Transverse colon (tissue), 4 donors: Measurements from ENCODE around the gene APOC3. TPM values are rescaled to one million over a fixed set of nuclear protein-coding genes. Genes with fewer than 3 reads are reported as not detected.
"Not testable (repeated sequence)": the region's sequence is repeated elsewhere in the genome, so short reads cannot be mapped to it uniquely, and the experiment has no call there.

Experiments
- DNase-seq: peaks from one replicate; pipeline ENCODE4 v3.0.0-alpha.2; 2019
- H3K27ac ChIP-seq, 4 donors: fragments of 200-600 bp; sonication (generic); 2 replicates each; pipeline ENCODE4 v1.5.1; 2016 to 2018; ENCODE audit warnings: inconsistent platforms in 4 of 4
- H3K27me3 ChIP-seq: fragments of 200-600 bp; sonication (generic); 2 replicates; pipeline ENCODE4 v1.5.1; 2017; ENCODE audit warnings: inconsistent platforms
- H3K36me3 ChIP-seq, 4 donors: fragments of 200-600 bp; sonication (generic); 2 replicates each; pipeline ENCODE4 v1.5.1; 2017 to 2019; ENCODE audit warnings: inconsistent platforms in 4 of 4
- H3K4me1 ChIP-seq, 4 donors: fragments of 200-600 bp; sonication (generic); 2 replicates each; pipeline ENCODE4 v1.5.1; 2017 to 2020; ENCODE audit warnings: inconsistent platforms in 4 of 4
- H3K4me3 ChIP-seq, 4 donors: fragments of 200-600 bp; sonication (generic); 1 replicate in 1 of 4; 2 replicates in 3 of 4; pipeline versions ENCODE4 v1.5.1 to v1.6.1; 2017 to 2019; ENCODE audit warnings: inconsistent platforms in 4 of 4
- H3K9me3 ChIP-seq, 2 donors: fragments of 200-600 bp; sonication (generic); 2 replicates each; pipeline ENCODE4 v1.5.1; 2017 to 2019; ENCODE audit warnings: inconsistent platforms in 2 of 2
- CTCF ChIP-seq, 5 experiments: fragments of 200-600 bp in 3 of 5; fragments of 450-650 bp in 2 of 5; sonication (generic) in 3 of 5; IDR thresholded peaks; 1 replicate in 2 of 5; 2 replicates in 3 of 5; pipeline ENCODE4 v1.5.1; 2016 to 2017; ENCODE audit warnings: antibody characterized with exemption in 5 of 5, inconsistent platforms in 3 of 5, mild to moderate bottlenecking in 2 of 5, moderate library complexity in 1 of 5
- EP300 ChIP-seq: sonication (generic); formaldehyde crosslinking; IDR thresholded peaks from one replicate; pipeline ENCODE4 v1.6.1; 2017; ENCODE audit warnings: antibody characterized with exemption, low read depth
- POLR2A ChIP-seq: fragments of 450-650 bp; IDR thresholded peaks from one replicate; pipeline ENCODE4 v1.6.1; 2016; ENCODE audit warnings: antibody characterized with exemption, mild to moderate bottlenecking, moderate library complexity
- POLR2AphosphoS5 ChIP-seq, 3 donors: sonication (generic); formaldehyde crosslinking; IDR thresholded peaks; one replicate each; pipeline ENCODE4 v1.6.1; 2016; ENCODE audit warnings: antibody characterized with exemption in 3 of 3
- WGBS, 2 donors: methylation state at CpG; one replicate each; pipeline ENCODE4 v1.1.5; 2018; ENCODE audit warnings: low coverage in 1 of 2; 5-methylcytosine and 5-hydroxymethylcytosine counted together
- in situ Hi-C, 4 donors: fragments of 200-750 bp; cut with MboI; loops; one replicate each; pipeline versions ENCODE4 v1.15.0 to v1.15.1; 2017; ENCODE audit warnings: low sequenced_read_pairs in 3 of 4, low pct_ligation_motif_present in 1 of 4, low pct_unique_long_range_greater_than_20kb in 1 of 4
- intact Hi-C: fragments of 100-400 bp; cut with DNase I; formaldehyde crosslinking; loops from one replicate; pipeline ENCODE4 v1.15.1; 2023; ENCODE audit warnings: low total_unique reads
- total RNA-seq, 4 donors: library from RNA; depleted of rRNA; stranded (reverse); fragments of >200 nt; gene quantifications; one replicate each; pipeline ENCODE4 v1.1.0, GENCODE V29; 2016

APOC3 gene
- total RNA-seq, 4 donors from 2014 or later, result 3.0 to 5.3 TPM; not detected in 2

GRCh38 chr11:116832350-116833290, 2.9 kb downstream of the APOC3 start:
- no peaks in the 10 kb centered on the region for H3K9me3 ChIP-seq
- TF ChIP-seq EP300 (no peak), POLR2A (no peak), CTCF (IDR thresholded peaks at IDR 0.05) (no peak), POLR2AphosphoS5 (IDR thresholded peaks at IDR 0.05) (no peak)
- no peaks in the 10 kb centered on the region for H3K36me3 ChIP-seq
- no peaks in the 10 kb centered on the region for H3K27me3 ChIP-seq
- H3K4me3 ChIP-seq, result no peak overlapping the region
- no peak overlapping the region for H3K27ac ChIP-seq
- in situ Hi-C loops, result no loop called here
- peaks cover 0 to 17% (median 11%) of the 10 kb centered on the region in 4 donors for H3K4me1 ChIP-seq
- intact Hi-C loops, result loop anchor here (1.0 to 5.0 kb wide), 2 partner anchors 30 to 40 kb away; partner anchors contain the start of gene APOA5
- WGBS, 2 donors, result 83% methylated on average over 13 of the region's 13 CpGs; no CpG with 5 or more reads in 1 of the 2 donors
- no peak for DNase-seq

- TF ChIP-seq POLR2AphosphoS5 (IDR thresholded peaks at IDR 0.05) (no peak), POLR2A (no peak), CTCF (IDR thresholded peaks at IDR 0.05) (no peak), EP300 (no peak)
- Histone ChIP-seq H3K27ac (no peak overlapping the region), H3K9me3 (no peaks in the 10 kb centered on the region), H3K4me3 (no peak overlapping the region), H3K36me3 (no peaks in the 10 kb centered on the region), H3K27me3 (no peaks in the 10 kb centered on the region), H3K4me1 (peaks cover 0 to 17% (median 11%) of the 10 kb centered on the region in 4 donors)
- intact Hi-C loops, result loop anchor here (1.0 to 5.0 kb wide), 2 partner anchors 29 to 41 kb away; partner anchors contain the start of gene APOA5
- in situ Hi-C loops, result no loop called here
- no peak for DNase-seq
- 90 to 93% methylated on average over 10 of the region's 10 CpGs for WGBS, 2 donors
Observed at GRCh38 chr11:116833491-116833815, 3.7 kb downstream of the APOC3 start.

DNA sequence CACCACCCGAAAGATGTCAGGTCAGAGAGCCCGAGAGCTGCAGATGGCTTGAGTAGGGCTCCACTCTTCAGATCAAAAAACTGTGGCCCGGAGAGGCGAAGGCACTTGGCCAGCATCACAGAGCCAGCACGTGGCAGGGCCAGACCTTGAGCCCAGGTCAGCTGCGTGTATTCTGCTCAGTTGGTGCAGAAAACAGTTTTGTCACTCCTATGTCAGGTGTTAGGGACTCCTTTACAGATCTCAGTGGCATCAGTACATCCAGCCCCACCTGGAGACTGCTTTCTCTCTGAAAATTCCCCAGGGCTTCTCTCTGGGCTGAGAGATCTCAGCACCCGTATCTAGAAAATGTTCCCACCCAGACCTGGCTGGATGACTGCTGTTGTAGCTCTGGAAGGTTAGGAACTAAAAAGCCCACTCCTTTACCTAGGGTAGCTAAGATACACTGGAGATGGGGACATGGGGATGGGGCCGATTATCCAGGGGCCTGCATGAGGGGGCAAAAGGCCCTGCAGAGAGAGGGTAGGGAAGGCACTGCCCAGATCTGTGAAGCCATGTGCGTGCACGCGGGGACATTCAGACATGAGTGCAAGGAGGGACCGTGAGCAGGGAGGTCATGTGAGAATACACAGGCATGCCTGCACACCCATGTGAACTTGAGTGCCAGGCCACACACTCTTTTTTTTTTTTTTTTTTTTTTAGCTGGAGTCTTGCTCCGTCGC, 4.3 kb downstream of the APOC3 start:
- DNase-seq, result no peak
- Histone ChIP-seq H3K4me3 (no peak overlapping the region), H3K36me3 (no peaks in the 10 kb centered on the region), H3K27ac (no peak overlapping the region), H3K27me3 (no peaks in the 10 kb centered on the region), H3K9me3 (no peaks in the 10 kb centered on the region), H3K4me1 (peaks cover 0 to 17% (median 11%) of the 10 kb centered on the region in 4 donors)
- in situ Hi-C loops (no loop called here), intact Hi-C loops (loop anchor here (1.0 to 5.0 kb wide), 2 partner anchors 28 to 42 kb away; partner anchors contain the start of gene APOA5)
- 86 to 90% methylated on average over 10 to 14 of the region's 14 CpGs for WGBS, 2 donors
- TF ChIP-seq POLR2AphosphoS5 (IDR thresholded peaks at IDR 0.05), result no peak
- TF ChIP-seq EP300, result no peak
- TF ChIP-seq POLR2A, result no peak

- 84 to 92% methylated on average over 7 to 13 of the region's 13 CpGs for WGBS, 2 donors
- H3K27ac ChIP-seq, result peak overlapping the region in 1 of 4 donors; percentile 54
- H3K36me3 ChIP-seq, H3K4me3 ChIP-seq, H3K27me3 ChIP-seq, in situ Hi-C loops, DNase-seq, H3K9me3 ChIP-seq: not testable (repeated sequence)
- peaks cover 0 to 17% (median 11%) of the 10 kb centered on the region in 4 donors for H3K4me1 ChIP-seq
- intact Hi-C loops, result loop anchor here (5.0 kb wide), 1 partner anchor 42 kb away; the partner anchor contains the start of gene APOA5
Observed at GRCh38 chr11:116834535-116835041, 4.9 kb downstream of the APOC3 start.
